ENCODE measurements around the gene CALN1.

DNA sequence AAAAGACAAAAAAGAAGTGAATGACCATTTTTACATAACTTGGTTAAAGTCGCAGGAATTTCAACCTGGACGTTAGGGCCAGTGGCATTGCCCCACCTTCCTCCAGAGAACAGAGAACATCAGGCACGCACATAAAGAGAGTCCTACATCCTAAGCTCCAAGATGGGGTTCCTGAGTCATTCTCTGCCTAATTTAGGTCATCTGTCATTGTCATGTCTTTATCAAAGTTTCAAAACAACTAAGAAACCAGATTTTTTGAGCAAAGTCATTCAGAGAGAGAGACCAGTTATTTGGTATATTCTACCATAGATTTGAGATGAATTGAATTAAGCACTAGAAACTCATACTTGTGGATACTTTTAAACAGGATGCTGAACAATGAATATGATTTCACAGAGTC is 241.7 kb downstream of the CALN1 start:
- TF ChIP-seq CTCF (IDR thresholded peaks at IDR 0.05), result no peak
- no peak for TF ChIP-seq POLR2A (IDR thresholded peaks at IDR 0.05)
